Vagina (tissue), 2 donors: ENCODE results near the gene MYADML2. TPM values are rescaled to one million over a fixed set of nuclear protein-coding genes. Genes with fewer than 3 reads are reported as not detected.
A peak's percentile ranks its signal among the peaks of the same experiment; 100 is the strongest.

ENCODE experiments used
- DNase-seq, 2 donors: peaks; one replicate each; pipeline ENCODE4 v3.0.0-alpha.2; 2017; ENCODE audit errors: extremely low spot score in 2 of 2
- H3K27ac ChIP-seq: fragments of 200-600 bp; sonication (generic); one replicate; pipeline ENCODE4 v1.5.1; 2019
- H3K27me3 ChIP-seq: fragments of 200-600 bp; sonication (generic); one replicate; pipeline ENCODE4 v1.5.1; 2019
- H3K36me3 ChIP-seq, 2 donors: fragments of 200-600 bp; sonication (generic); one replicate each; pipeline ENCODE4 v1.5.1; 2017 to 2019
- H3K4me1 ChIP-seq: fragments of 200-600 bp; sonication (generic); one replicate; pipeline ENCODE4 v1.5.1; 2019
- H3K4me3 ChIP-seq, 2 donors: fragments of 200-600 bp; sonication (generic); 1 replicate in 1 of 2; 2 replicates in 1 of 2; pipeline ENCODE4 v1.5.1; 2016 to 2019
- H3K9me3 ChIP-seq: fragments of 200-600 bp; sonication (generic); one replicate; pipeline ENCODE4 v1.5.1; 2019
- POLR2A ChIP-seq, 2 donors: fragments of 450-650 bp; IDR thresholded peaks; one replicate each; pipeline ENCODE4 v1.6.1; 2017; ENCODE audit warnings: antibody characterized with exemption in 2 of 2, mild to moderate bottlenecking in 2 of 2, moderate library complexity in 2 of 2
- POLR2AphosphoS5 ChIP-seq, 2 donors: sonication (generic); formaldehyde crosslinking; IDR thresholded peaks; one replicate each; pipeline ENCODE4 v1.9.0; 2017; ENCODE audit warnings: antibody characterized with exemption in 2 of 2, mild to moderate bottlenecking in 2 of 2, low read depth in 1 of 2; ENCODE audit not compliant: insufficient read depth in 1 of 2
- intact Hi-C: fragments of 100-400 bp; cut with DNase I; formaldehyde crosslinking; loops from one replicate; pipeline ENCODE4 v1.15.1; 2023
- total RNA-seq: library from RNA; depleted of rRNA; stranded (reverse); fragments of >200 nt; gene quantifications from one replicate; pipeline ENCODE4 v1.2.3, GENCODE V29; 2016
- TF ChIP-seq, protein P1 (sequence below), 3 experiments: fragments of 450-650 bp in 2 of 3; fragments of 200-600 bp in 1 of 3; sonication (generic) in 1 of 3; IDR thresholded peaks; one replicate each; pipeline ENCODE4 v1.5.1; 2017 to 2019; ENCODE audit warnings: antibody characterized with exemption in 3 of 3, mild to moderate bottlenecking in 2 of 3, moderate library complexity in 2 of 3

The MYADML2 gene
- total RNA-seq, 1 donor from 2014 or later: not detected

DNA sequence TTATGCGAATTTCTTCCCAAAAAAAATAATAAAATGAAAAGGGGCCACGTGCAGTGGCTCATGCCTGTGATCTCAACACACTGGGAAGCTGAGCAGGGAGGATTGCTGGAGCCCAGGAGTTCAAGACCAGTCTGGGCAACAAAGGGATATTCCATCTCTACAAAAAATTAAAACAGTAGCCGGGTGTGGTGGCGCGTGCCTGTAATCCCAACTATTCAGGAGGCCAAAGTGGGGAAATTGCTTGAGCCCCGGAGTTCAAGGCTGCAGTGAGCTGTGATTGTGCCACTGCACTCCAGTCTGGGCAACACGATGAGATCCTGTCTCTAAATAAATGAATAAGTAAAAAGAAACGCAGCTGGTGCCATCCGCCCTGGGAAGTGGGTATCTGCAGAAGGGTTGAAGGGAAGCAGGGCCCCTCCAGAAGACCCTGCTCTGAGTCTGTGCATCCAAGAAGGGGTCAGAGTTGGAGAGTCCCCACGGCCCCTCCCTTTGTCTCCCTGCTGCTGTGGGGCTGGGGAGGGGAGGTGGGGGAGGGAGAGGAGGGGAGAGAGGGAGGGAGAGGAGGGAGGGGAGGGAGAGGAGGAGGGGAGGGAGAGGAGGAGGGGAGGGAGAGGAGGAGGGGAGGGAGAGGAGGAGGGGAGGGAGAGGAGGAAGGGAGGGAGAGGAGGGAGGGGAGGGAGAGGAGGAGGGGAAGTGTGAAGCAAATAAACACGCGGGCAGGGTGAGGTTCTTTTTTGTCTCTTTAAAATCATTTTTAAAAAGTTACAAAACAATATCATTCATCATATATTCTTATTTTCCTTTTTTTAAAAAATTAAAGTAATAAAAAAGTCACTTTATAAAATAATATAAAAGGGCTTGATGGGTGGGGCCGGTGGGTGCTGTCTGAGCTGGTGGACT, 5.0 kb upstream of the MYADML2 start:
- Histone ChIP-seq H3K4me3 (no peak overlapping the region), H3K36me3 (no peaks in the 10 kb centered on the region), H3K4me1 (no peaks in the 10 kb centered on the region), H3K9me3 (no peaks in the 10 kb centered on the region), H3K27me3 (no peaks in the 10 kb centered on the region), H3K27ac (no peak overlapping the region)
- no peak for DNase-seq
- intact Hi-C loops: loop anchor here (10.0 kb wide), 1 partner anchor 203 kb away; no protein-coding TSS in a partner anchor
- no peak for TF ChIP-seq POLR2A (IDR thresholded peaks at IDR 0.05)
- TF ChIP-seq, protein P1, sequence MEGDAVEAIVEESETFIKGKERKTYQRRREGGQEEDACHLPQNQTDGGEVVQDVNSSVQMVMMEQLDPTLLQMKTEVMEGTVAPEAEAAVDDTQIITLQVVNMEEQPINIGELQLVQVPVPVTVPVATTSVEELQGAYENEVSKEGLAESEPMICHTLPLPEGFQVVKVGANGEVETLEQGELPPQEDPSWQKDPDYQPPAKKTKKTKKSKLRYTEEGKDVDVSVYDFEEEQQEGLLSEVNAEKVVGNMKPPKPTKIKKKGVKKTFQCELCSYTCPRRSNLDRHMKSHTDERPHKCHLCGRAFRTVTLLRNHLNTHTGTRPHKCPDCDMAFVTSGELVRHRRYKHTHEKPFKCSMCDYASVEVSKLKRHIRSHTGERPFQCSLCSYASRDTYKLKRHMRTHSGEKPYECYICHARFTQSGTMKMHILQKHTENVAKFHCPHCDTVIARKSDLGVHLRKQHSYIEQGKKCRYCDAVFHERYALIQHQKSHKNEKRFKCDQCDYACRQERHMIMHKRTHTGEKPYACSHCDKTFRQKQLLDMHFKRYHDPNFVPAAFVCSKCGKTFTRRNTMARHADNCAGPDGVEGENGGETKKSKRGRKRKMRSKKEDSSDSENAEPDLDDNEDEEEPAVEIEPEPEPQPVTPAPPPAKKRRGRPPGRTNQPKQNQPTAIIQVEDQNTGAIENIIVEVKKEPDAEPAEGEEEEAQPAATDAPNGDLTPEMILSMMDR (IDR thresholded peaks at IDR 0.05): no peak
- TF ChIP-seq POLR2AphosphoS5 (IDR thresholded peaks at IDR 0.05; ENCODE audit: insufficient read depth in 1 of 2, low read depth in 1 of 2): no peak

- Histone ChIP-seq H3K27me3 (no peaks in the 10 kb centered on the region), H3K36me3 (no peaks in the 10 kb centered on the region), H3K9me3 (no peaks in the 10 kb centered on the region), H3K4me1 (no peaks in the 10 kb centered on the region), H3K4me3 (no peak overlapping the region), H3K27ac (no peak overlapping the region)
- no peak for DNase-seq
- intact Hi-C loops: loop anchor here (10.0 kb wide), 1 partner anchor 204 kb away; no protein-coding TSS in a partner anchor
- TF ChIP-seq POLR2AphosphoS5 (IDR thresholded peaks at IDR 0.05; ENCODE audit: insufficient read depth in 1 of 2, low read depth in 1 of 2) (no peak), POLR2A (IDR thresholded peaks at IDR 0.05) (no peak)
- TF ChIP-seq, protein P1 (IDR thresholded peaks at IDR 0.05): no peak
Observed at GRCh38 chr17:81950501-81950900, 3.5 kb upstream of the MYADML2 start.

- no peaks in the 10 kb centered on the region for H3K27me3 ChIP-seq
- H3K4me1 ChIP-seq: no peaks in the 10 kb centered on the region
- no peaks in the 10 kb centered on the region for H3K9me3 ChIP-seq
- DNase-seq: peak in 1 of 2 donors; percentile 77
- H3K27ac ChIP-seq: no peak overlapping the region
- TF ChIP-seq POLR2A (IDR thresholded peaks at IDR 0.05) (no peak), POLR2AphosphoS5 (IDR thresholded peaks at IDR 0.05; ENCODE audit: insufficient read depth in 1 of 2, low read depth in 1 of 2) (no peak)
- TF ChIP-seq, protein P1 (IDR thresholded peaks at IDR 0.05): no peak
- no peaks in the 10 kb centered on the region for H3K36me3 ChIP-seq
- no peak overlapping the region for H3K4me3 ChIP-seq
- intact Hi-C loops: no loop called here
Observed at GRCh38 chr17:81948635-81949378, 1.8 kb upstream of the MYADML2 start.

DNA sequence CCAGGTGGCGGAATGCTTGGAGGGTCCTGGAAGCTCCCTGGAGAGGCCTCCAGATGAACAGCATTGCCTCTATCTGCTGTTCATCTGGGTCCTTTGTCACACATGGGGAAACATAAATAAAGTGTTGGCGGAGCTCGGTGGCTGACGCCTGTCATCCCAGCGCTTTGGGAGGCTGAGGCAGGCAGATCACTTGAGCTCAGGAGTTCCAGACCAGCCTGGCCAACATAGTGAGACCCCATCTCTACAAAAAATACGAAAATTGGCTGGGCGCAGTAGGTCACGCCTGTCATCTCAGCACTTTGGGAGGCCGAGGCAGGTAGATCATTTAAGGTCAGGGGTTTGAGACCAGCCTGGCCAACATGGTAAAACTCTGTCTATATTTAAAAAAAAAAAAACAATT, 2.2 kb downstream of the MYADML2 start:
- no peaks in the 10 kb centered on the region for H3K36me3 ChIP-seq
- peaks cover 4% of the 10 kb centered on the region for H3K27me3 ChIP-seq
- H3K9me3 ChIP-seq: no peaks in the 10 kb centered on the region
- TF ChIP-seq POLR2A (IDR thresholded peaks at IDR 0.05) (no peak), POLR2AphosphoS5 (IDR thresholded peaks at IDR 0.05; ENCODE audit: insufficient read depth in 1 of 2, low read depth in 1 of 2) (no peak)
- TF ChIP-seq, protein P1 (IDR thresholded peaks at IDR 0.05): no peak
- no peak overlapping the region for H3K4me3 ChIP-seq
- peaks cover 4% of the 10 kb centered on the region for H3K4me1 ChIP-seq
- H3K27ac ChIP-seq: no peak overlapping the region
- intact Hi-C loops: no loop called here
- no peak for DNase-seq
